Colon (tissue), 2 donors: Measurements from ENCODE around the gene TCEAL8.

Experiments used
- FAIRE-seq: peaks from 2 replicates; lab custom pipeline; 2012; peaks lifted over from hg19 to GRCh38; lab: Jason Lieb, UNC
- donor health status: control.
- donor health status: control.

The TCEAL8 gene

DNA sequence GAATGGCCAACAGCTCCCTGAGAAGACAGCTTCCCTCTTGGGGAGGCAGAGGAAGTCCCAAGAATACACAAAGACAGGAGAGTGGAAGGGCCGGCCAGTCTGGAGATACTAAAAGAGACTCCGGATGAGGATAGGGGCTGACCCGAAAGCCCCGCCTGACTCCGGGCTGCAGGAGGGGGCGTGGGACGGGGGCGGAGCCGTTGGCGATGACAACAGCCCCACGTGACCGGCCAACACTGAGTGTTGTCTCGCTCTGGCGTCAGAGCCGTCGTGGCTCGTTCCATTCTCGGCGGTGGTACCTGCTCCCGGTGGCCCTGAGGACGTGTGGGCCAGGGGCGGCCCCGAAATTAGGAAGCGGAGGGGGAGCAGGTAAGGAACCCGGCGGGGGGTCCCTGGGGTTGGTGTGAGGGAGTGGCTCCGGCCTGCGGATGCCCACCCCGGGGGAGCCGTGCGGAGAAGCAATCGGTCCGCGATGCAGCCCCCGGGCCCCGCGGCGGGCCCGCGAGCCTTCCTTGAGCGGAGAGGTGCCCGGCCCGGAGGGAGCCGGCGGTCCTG, 40.0 kb downstream of the TCEAL8 start, which contains the start of gene BEX4:
BEX4 (plus strand) TSS at position 239 of the 555 bp plus-strand sequence. CDS start 1,046 bp downstream, outside the sequence.
- FAIRE-seq = no peak

- no peak for FAIRE-seq
These were observed 42.1 kb downstream of the TCEAL8 start for GRCh38 chrX:103212749-103213457.

DNA sequence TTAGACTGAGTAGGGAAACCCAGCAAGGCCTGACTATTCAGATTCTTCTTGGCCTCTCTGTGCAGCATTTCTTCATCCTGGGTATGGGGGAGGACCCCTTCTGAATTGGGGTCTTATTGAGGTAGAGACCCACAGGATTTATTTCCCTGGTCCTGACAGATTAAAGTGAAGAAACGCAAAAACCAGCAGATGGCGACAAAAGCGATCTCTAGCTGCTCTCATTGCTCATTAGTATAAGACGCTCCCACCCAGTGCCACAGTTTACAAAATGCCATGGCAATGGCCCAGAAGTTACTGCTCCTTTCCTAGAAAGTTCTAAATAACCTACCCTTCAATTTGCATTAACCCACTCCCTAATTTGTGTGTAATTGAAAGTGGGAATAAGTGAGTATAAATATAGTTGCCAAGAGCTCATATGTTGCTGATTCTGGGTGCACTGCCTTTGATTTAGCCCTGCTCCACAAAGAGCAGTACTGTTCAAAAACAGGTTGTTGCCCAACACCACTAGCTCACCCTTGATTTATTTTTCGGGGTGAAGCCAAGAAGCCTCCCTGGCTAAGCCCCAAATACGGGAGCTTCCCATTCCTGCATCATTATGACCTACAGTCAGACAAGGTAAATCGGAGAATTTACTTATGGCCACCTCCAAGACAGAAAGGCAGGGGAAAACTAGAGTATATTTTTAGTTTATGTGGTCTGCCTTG, 43.8 kb downstream of the TCEAL8 start:
- FAIRE-seq = no peak

DNA sequence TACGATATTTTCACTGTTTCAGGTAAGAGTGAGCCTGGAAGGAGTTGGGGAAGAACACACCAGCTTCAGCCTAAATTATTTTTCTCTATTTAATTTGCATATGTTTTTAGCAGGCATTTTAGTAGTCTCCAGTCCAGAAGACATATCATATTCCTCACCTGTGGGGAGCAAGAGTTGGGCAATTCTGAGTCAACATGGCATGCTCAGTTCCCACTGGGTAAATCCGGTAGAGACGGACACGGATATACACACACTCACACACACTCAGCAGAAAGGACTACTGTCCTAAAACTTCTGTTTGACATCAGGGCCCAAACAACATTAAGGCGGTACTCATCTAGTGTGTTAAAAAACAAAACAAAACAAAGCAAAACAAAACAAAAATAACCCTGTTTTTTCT, 44.9 kb downstream of the TCEAL8 start:
- FAIRE-seq = no peak
